GM21786 (cell line): ENCODE data around the gene MRPS2.
A peak's percentile ranks its signal among the peaks of the same experiment; 100 is the strongest.
"Not testable (repeated sequence)": the region's sequence is repeated elsewhere in the genome, so short reads cannot be mapped to it uniquely, and the experiment has no call there.

Source experiments
- ATAC-seq: cut with Tn5 transposase; IDR thresholded peaks from one replicate; pipeline ENCODE4 v1.9.1; 2021; ENCODE audit not compliant: unreplicated experiment

Gene MRPS2

DNA sequence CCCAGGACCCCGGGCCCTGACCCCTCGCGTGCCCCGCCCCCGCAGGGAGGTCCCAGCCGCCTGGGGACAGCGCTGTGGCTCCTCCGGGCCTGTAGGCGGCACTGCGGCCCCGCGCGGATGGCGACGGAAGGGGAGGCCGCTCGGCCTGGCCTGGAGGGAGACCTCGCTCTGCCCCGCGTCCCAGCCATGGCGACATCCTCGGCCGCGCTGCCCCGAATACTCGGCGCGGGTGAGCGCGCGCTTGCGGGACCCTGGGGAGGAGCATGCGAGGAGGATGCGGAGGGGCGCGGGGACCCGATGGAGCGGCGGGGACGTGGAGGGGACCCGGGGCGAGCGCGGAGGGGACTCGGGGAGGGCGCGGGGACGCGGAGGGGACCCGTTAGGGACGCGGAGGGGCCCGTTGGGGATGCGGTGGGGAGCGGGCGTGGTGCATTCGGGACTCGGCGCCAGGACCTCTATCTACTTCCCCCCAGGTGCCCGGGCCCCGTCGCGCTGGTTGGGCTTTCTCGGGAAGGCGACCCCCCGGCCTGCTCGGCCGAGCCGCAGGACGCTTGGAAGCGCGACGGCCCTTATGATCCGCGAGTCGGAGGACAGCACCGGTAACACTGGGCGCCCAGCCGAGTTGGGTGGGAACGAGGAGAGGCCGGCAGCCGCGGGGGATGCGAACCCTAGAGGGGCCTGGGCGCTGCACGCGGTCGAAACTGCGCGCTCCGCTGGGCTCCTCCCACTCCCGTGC lies at the start of gene MRPS2:
MRPS2 (plus strand) TSS at position 158 of the 736 bp plus-strand sequence; CDS start at position 187, 29 bp downstream.
- ATAC-seq, result peak; percentile 71

- ATAC-seq, result no peak
These were observed 49.5 kb upstream of the MRPS2 start for GRCh38 chr9:135450956-135451355.

DNA sequence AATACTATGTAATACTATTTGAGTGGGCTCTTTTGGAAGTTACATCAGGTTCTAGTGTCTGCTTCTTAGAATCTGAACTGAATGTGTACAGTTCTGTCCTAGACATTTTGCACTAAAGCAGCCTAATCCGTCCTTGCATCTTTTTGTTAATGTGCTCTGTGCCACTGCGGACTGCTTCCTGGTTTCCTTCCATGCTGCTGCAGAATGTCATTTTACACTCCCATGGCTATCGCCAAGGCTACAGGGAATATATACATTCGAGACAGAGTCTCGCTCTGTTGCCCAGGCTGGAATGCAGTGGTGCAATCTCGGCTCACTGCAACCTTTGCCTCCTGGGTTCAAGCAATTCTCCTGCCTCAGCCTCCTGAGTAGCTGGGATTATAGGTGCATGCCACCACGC lies 48.6 kb upstream of the MRPS2 start:
- not testable (repeated sequence) for ATAC-seq

GRCh38 chr9:135454737-135455136 lies 45.7 kb upstream of the MRPS2 start:
- ATAC-seq, result no peak

GRCh38 chr9:135455401-135456030 lies 45.0 kb upstream of the MRPS2 start:
- no peak for ATAC-seq

DNA sequence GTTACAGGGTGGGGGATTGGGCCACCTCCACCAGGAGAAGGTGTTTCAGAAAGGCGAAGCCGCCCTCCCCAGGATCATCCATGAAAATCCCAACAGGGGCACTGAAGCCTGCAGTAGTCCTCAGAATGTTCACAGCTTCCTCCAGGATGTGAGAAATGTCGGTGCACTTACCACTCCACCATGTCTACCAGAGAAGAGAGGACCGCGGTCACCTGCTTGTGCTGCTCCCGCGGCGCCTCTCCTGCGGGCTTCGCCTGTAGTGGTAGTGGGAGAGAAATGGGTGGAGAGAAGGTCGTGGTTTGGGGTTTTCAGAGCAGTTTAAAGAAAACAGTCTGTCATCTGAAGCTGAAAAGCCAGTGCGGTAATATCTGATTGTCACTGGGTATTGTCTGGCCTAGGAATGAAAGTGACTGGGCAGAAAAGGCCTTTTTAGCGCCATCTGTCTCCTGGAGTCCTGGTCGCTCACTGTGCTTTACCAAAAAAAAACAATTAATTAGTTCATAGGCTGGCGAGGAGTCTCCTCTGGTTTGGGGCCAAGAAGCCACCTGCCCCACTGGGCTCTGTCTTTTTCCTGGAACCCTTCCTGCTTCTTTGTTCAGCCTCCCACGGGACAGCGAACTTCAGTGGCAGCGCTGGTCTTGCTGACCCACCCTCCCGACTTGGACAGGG lies 43.9 kb upstream of the MRPS2 start:
- ATAC-seq, result no peak

GRCh38 chr9:135458478-135458877 lies 42.0 kb upstream of the MRPS2 start:
- not testable (repeated sequence) for ATAC-seq

DNA sequence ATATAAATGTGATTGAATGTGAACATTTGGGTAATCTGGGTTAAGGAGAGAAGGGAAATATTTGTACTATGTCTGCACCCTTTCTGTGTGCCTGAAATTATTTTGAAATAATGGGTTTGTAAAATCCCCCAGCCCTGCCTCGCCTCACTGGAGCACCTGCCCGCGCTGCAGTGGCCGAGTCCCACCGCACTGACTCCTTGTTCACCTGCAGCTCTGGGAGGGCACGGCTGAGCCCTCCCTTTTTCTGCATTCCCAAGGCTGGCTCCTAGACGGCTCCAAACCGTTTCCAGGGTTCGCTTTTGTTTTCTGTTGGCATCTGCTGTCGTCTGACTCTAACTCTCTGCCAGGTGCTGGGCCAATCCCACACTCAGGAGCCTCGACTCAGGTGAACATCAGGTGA lies 38.5 kb upstream of the MRPS2 start:
- ATAC-seq, result no peak

- no peak for ATAC-seq
These were observed 37.3 kb upstream of the MRPS2 start for GRCh38 chr9:135463140-135463539.

GRCh38 chr9:135464181-135464580 lies 36.3 kb upstream of the MRPS2 start:
- ATAC-seq, result no peak

GRCh38 chr9:135468854-135469521 lies 31.5 kb upstream of the MRPS2 start:
- ATAC-seq, result no peak

DNA sequence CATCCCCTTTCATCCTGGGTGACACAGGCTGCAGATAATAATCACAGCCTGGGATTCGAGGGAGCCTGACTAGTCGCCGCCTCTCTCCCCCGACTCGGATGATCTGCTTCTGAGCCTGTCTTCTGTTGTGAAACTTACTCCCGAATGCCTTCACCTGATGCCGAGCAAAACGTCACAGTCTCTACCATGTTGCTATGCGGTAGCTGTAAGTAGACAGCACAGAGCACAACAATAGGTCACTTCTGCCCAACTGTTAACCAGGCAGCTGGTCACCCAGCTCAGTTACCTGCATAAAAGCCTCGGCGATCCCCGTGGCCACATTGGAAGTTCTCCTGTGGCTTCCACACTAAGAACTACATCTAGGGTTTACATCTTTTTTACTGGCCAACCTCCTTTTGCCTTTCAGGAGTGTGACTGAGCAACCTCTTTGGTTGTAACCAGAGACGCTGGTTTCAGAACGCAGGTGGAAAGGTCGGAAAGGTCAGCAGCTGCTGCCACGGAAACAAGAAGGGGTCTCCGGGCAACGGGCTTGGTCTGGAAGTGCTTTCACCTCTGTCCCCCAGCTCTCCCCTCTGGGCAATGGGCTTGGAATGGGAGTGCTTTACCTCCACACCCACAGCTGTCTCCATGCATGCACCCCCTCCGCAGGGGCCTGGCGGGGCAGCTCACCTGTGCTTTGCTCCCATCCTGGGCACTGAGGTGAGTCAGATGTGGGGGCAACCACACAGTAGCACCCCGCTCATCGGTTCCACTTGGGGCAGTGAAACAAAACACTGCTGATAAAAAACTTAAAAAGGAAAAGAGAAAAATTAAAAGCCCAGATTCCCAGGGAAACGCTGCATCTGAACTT lies 28.5 kb upstream of the MRPS2 start:
- no peak for ATAC-seq

- no peak for ATAC-seq
These were observed 26.4 kb upstream of the MRPS2 start for GRCh38 chr9:135473972-135474543.

DNA sequence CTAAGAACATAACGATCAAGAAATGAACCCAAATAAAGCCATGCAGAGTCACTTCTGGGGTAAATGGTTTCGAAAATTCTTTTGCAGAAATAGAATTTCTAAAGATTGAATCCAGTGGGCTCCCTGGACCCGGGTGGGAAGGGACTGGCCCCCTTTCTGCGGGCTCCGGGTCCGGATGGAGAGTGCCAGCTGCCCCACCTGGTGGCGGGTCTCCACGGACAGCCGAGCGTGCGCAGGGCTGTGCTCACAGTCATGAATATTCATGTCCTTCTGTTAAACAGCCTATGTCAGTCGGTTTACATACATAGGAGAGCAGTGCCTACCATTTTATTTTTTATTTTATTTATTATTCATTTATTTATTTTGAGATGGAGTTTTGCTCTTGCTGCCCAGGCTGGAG lies 25.6 kb upstream of the MRPS2 start:
- ATAC-seq, result no peak

- no peak for ATAC-seq
These were observed 23.7 kb upstream of the MRPS2 start for GRCh38 chr9:135476561-135477355.

DNA sequence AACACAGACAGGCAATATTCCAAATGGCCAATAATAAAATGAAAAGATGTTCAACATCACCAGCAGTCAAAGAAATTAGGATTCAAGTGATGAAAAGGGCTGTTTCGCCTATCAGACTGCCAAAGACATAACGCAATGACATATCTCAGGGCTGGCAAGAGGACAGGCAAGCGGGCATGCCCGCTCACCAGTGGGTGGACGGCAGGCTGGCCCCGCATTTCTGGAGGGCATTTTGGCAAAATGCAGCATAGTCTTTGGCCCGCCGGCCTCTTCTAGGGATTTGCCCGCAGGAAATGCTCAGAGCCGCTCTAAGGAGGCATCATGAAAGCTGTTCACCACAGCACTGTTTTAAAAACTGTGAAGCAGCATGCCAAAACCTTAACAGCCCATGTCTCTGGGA lies 22.3 kb upstream of the MRPS2 start:
- no peak for ATAC-seq

DNA sequence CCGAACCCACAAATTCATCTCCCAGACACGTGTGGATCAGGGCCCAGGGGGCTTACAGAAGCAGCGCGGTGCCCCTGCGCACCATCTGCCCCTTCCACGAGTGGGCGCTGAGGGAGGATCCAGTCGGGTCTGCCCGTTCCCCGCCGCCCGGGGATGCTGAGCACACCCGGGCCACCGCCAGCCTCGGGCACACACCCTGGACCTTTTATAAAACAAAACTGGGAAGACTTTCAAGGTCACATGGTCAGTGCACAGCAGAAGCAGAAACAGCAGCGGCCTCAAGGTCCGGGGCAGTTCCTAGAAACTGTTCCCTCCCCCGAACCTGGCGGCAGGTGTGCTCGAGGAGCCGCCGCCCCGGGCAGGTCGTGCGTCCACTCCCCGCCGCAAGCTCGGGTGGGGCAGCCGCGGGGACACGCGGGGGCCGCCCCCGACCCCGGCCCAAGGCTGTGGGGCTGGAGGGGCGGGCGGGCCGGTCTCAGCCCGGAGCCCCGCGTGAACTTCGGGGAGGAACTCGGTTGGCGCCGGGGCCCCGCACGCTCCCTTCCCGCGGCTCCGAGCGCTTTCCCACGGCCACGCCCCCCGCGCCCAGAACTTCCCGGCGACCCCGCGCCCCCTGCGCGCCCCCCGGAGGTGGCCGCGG lies 21.5 kb upstream of the MRPS2 start:
- no peak for ATAC-seq

- ATAC-seq, result no peak
These were observed 20.9 kb upstream of the MRPS2 start, which contains the start of gene PPP1R26 for GRCh38 chr9:135479469-135480052. Gene PPP1R26, plus strand, starts transcription at chr9:135479782. Its CDS starts 4,729 bp downstream, at chr9:135484511.
